ENCODE data around the gene SRGAP1. TPM values are rescaled to one million over a fixed set of nuclear protein-coding genes. Genes with fewer than 3 reads are reported as not detected.

SRGAP1 gene
- total and polyA plus RNA-seq, 2 of the 4 experiments (the other 2 are of a cell fraction) = 10.0 to 10.2 TPM

- Histone ChIP-seq H2BK20ac (ENCODE audit: low read depth, low read length) (no peak overlapping the region), H3K14ac (replicated peaks; ENCODE audit: low read depth, low read length) (no peak overlapping the region), H3K4me3 (ENCODE audit: insufficient read depth, low read depth, low read length) (no peak overlapping the region), H3K79me1 (ENCODE audit: low read depth in 1 of 2, low read length in 2 of 2) (no peaks in the 10 kb centered on the region), H2AK5ac (ENCODE audit: low read depth, low read length) (no peak overlapping the region), H3K9me1 (ENCODE audit: insufficient read depth, low read length) (peaks cover 5% of the 10 kb centered on the region; the same call in 1 of the 2 replicates), H3K4ac (ENCODE audit: low read depth, low read length) (no peak overlapping the region), H3K36me3 (ENCODE audit: control insufficient read depth, insufficient read depth, low read length) (peaks cover 1% of the 10 kb centered on the region; the same call in 1 of the 2 replicates), H4K8ac (ENCODE audit: low read depth in 2 of 2, low read length in 2 of 2) (no peak overlapping the region), H2BK5ac (ENCODE audit: low read depth, low read length, poor library complexity, severe bottlenecking) (no peak overlapping the region), H2AFZ (replicated peaks; ENCODE audit: low read length, poor library complexity) (no peak overlapping the region), H3K4me1 (ENCODE audit: control insufficient read depth, insufficient read depth, low read length) (0 out of 2 replicates have a peak, but pooled peaks cover 2% of the 10 kb centered on the region), H4K20me1 (ENCODE audit: insufficient read depth, low read length) (no peaks in the 10 kb centered on the region), H4K91ac (ENCODE audit: insufficient read depth, low read depth, low read length) (no peak overlapping the region), H3K27ac (ENCODE audit: insufficient read depth, low read length) (no peak overlapping the region), H3K18ac (ENCODE audit: low read depth, low read length) (no peak overlapping the region), H3K4me2 (ENCODE audit: low read depth, low read length) (no peak overlapping the region), H3K56ac (ENCODE audit: extremely low read depth, insufficient read depth, low read length) (no peak overlapping the region), H3K23ac (ENCODE audit: low read depth, low read length) (no peak overlapping the region), H2BK120ac (ENCODE audit: low read depth, low read length) (no peak overlapping the region), H3K9me3 (ENCODE audit: control insufficient read depth, insufficient read depth, low read length) (peaks cover 3% of the 10 kb centered on the region; the same call in 1 of the 2 replicates), H2BK15ac (ENCODE audit: low read depth, low read length) (no peak overlapping the region), H3K9ac (ENCODE audit: low read depth, low read length) (no peak overlapping the region), H4K5ac (ENCODE audit: low read depth, low read length) (no peak overlapping the region), H2AK9ac (replicated peaks; ENCODE audit: low read depth, low read length, poor library complexity) (no peak overlapping the region), H3K27me3 (ENCODE audit: control insufficient read depth, insufficient read depth, low read length) (no peaks in the 10 kb centered on the region)
- ATAC-seq (ENCODE audit: low read depth) = peak; percentile 14; the same call in 1 of the 2 replicates
- BruUV-seq (replicated peaks) = no TSS peak
- no CpG with 5 or more reads among the region's 4 CpGs for WGBS, 2 experiments (ENCODE audit: extremely low coverage in 2 of 2, insufficient read length in 1 of 2)
- intact Hi-C loops (cut with micrococcal nuclease) = no loop called here
- TF ChIP-seq RAD21 (IDR thresholded peaks at IDR 0.05; ENCODE audit: low read length) = no peak
- no peak for TF ChIP-seq CEBPB (IDR thresholded peaks at IDR 0.05; ENCODE audit: low read depth, low read length)
- TF ChIP-seq CHD1 (IDR thresholded peaks at IDR 0.05; ENCODE audit: low read depth, low read length) = no peak
- no peak for TF ChIP-seq BHLHE40 (IDR thresholded peaks at IDR 0.05; ENCODE audit: low read depth, low read length)
- no peak for TF ChIP-seq SMC3 (IDR thresholded peaks at IDR 0.05; ENCODE audit: low read depth, low read length)
- TF ChIP-seq NFE2L2 (IDR thresholded peaks at IDR 0.05; ENCODE audit: low read depth, low read length) = no peak
- TF ChIP-seq MAZ (IDR thresholded peaks at IDR 0.05; ENCODE audit: borderline replicate concordance, low read depth, low read length) = no peak
- no peak for TF ChIP-seq RCOR1 (IDR thresholded peaks at IDR 0.05; ENCODE audit: insufficient replicate concordance, low read length)
- no peak for TF ChIP-seq RFX5 (IDR thresholded peaks at IDR 0.05; ENCODE audit: low read depth, low read length)
- TF ChIP-seq, protein P1, sequence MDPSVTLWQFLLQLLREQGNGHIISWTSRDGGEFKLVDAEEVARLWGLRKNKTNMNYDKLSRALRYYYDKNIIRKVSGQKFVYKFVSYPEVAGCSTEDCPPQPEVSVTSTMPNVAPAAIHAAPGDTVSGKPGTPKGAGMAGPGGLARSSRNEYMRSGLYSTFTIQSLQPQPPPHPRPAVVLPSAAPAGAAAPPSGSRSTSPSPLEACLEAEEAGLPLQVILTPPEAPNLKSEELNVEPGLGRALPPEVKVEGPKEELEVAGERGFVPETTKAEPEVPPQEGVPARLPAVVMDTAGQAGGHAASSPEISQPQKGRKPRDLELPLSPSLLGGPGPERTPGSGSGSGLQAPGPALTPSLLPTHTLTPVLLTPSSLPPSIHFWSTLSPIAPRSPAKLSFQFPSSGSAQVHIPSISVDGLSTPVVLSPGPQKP (IDR thresholded peaks at IDR 0.05; ENCODE audit: borderline replicate concordance, low read depth, low read length) = no peak
- no peak for TF ChIP-seq MAFK (IDR thresholded peaks at IDR 0.05; ENCODE audit: low read depth, low read length)
- TF ChIP-seq POLR2A (IDR thresholded peaks at IDR 0.05; ENCODE audit: low read depth, low read length) = no peak
- TF ChIP-seq, protein P2, sequence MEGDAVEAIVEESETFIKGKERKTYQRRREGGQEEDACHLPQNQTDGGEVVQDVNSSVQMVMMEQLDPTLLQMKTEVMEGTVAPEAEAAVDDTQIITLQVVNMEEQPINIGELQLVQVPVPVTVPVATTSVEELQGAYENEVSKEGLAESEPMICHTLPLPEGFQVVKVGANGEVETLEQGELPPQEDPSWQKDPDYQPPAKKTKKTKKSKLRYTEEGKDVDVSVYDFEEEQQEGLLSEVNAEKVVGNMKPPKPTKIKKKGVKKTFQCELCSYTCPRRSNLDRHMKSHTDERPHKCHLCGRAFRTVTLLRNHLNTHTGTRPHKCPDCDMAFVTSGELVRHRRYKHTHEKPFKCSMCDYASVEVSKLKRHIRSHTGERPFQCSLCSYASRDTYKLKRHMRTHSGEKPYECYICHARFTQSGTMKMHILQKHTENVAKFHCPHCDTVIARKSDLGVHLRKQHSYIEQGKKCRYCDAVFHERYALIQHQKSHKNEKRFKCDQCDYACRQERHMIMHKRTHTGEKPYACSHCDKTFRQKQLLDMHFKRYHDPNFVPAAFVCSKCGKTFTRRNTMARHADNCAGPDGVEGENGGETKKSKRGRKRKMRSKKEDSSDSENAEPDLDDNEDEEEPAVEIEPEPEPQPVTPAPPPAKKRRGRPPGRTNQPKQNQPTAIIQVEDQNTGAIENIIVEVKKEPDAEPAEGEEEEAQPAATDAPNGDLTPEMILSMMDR (conservative IDR thresholded peaks at IDR 0.05; ENCODE audit: low read depth, low read length) = no peak
- no peak for TF ChIP-seq FOS (IDR thresholded peaks at IDR 0.05; ENCODE audit: low read depth, low read length)
- no peak for TF ChIP-seq MXI1 (IDR thresholded peaks at IDR 0.05; ENCODE audit: borderline replicate concordance, low read depth, low read length)
- TF ChIP-seq, protein P3, sequence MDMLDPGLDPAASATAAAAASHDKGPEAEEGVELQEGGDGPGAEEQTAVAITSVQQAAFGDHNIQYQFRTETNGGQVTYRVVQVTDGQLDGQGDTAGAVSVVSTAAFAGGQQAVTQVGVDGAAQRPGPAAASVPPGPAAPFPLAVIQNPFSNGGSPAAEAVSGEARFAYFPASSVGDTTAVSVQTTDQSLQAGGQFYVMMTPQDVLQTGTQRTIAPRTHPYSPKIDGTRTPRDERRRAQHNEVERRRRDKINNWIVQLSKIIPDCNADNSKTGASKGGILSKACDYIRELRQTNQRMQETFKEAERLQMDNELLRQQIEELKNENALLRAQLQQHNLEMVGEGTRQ (IDR thresholded peaks at IDR 0.05; ENCODE audit: low read depth, low read length) = no peak
- dilution Hi-C loops (cut with HindIII; ENCODE audit: low sequenced_read_pairs, unreplicated experiment) = no loop called here
- in situ Hi-C loops (cut with MboI; ENCODE audit: low sequenced_read_pairs) = no loop called here
- no peak for DNase-seq
- ChIA-PET POLR2A (ENCODE audit: unreplicated experiment) (interaction anchor here (0.7 kb wide), 1 partner anchor 9 kb away, joined by 5 read pairs; no protein-coding TSS in a partner anchor), CTCF (no interaction called here)
These were observed 30.2 kb upstream of the SRGAP1 start for GRCh38 chr12:63814146-63814772.
